ENCODE data around the gene LIMA1.

DNA sequence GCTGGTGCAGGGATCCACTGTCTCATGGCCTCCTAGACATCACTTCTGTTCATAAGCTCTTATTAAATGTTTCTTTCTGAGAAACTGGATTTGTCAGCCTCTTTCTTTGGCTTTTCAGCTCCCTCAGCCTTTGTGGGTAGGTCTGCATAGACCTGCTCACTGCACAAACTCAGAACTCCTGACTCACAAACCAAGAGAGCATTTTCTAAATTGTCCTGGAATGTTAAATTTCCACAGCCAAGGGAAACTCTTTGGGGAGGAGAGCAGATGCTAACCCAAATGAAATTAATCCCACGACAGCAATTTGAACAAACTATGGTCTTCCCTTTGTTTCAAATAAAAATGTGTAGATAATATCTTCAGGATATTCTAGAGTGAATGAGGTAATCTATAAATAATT, 96.6 kb downstream of the LIMA1 start:
- TF ChIP-seq, protein P1, sequence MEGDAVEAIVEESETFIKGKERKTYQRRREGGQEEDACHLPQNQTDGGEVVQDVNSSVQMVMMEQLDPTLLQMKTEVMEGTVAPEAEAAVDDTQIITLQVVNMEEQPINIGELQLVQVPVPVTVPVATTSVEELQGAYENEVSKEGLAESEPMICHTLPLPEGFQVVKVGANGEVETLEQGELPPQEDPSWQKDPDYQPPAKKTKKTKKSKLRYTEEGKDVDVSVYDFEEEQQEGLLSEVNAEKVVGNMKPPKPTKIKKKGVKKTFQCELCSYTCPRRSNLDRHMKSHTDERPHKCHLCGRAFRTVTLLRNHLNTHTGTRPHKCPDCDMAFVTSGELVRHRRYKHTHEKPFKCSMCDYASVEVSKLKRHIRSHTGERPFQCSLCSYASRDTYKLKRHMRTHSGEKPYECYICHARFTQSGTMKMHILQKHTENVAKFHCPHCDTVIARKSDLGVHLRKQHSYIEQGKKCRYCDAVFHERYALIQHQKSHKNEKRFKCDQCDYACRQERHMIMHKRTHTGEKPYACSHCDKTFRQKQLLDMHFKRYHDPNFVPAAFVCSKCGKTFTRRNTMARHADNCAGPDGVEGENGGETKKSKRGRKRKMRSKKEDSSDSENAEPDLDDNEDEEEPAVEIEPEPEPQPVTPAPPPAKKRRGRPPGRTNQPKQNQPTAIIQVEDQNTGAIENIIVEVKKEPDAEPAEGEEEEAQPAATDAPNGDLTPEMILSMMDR (IDR thresholded peaks at IDR 0.05): no peak
- TF ChIP-seq POLR2A (IDR thresholded peaks at IDR 0.05): no peak
